ENCODE data around the gene ZBED5.
A peak's percentile ranks its signal among the peaks of the same experiment; 100 is the strongest.
"Not testable (repeated sequence)": the region's sequence is repeated elsewhere in the genome, so short reads cannot be mapped to it uniquely, and the experiment has no call there.

The ZBED5 gene

DNA sequence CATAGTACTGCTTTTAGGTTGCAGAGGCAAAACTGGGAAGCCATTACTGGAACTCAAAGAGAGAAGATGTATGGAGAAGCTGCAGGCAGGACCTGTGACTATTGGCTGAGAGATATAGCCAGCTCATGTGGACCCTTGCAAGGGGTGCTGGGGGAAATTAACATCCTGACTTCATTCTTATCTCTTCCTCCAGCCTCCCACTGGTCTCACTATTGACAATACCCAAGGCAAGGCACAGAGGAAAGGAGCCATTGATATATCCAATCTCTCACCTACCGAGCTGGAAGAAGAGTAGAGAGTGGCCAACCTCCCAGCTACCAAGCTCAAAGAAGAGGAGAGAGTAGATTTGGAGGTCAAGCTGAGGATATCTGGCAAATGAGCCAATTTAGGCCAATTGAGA is 36.8 kb upstream of the ZBED5 start:
- no peaks in the 10 kb centered on the region for H3K27me3 ChIP-seq (ENCODE audit: low read depth, low read length)
- no peaks in the 10 kb centered on the region for H3K36me3 ChIP-seq (ENCODE audit: control insufficient read depth in 1 of 2, insufficient read depth in 2 of 2, low read length in 2 of 2)
- H3K27ac ChIP-seq (ENCODE audit: low read length), result no peak overlapping the region
- H3K9me3 ChIP-seq (ENCODE audit: control insufficient read depth in 1 of 2, low read length in 2 of 2), result no peaks in the 10 kb centered on the region
- no peak overlapping the region for H3K4me3 ChIP-seq (ENCODE audit: low read depth in 1 of 2, low read length in 2 of 2)
- H3K4me1 ChIP-seq (ENCODE audit: control insufficient read depth in 1 of 2, insufficient read depth in 2 of 2, low read length in 2 of 2), result peaks cover 14 to 17% of the 10 kb centered on the region in 2 donors

DNA sequence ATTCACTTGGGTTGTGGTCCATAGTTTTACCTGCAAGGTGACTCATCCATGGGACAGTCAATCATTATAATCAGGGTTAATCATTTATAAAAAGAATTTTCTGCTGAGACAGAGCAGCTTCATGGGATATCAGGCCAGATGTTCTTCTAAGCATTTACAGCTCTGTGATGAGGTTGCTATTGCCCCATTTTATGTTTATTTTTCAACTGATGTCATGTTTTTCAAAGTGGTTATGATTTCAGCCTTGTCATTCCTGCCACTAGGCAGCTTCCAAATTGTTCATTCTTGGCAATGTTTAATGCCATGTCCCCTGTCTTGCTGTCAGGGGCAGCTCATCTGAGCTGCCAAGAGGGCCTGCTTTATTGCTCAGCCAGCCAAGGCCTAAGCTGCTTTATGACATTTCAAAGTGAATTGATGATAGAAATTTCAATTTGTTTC is 35.9 kb upstream of the ZBED5 start:
- no peaks in the 10 kb centered on the region for H3K36me3 ChIP-seq (ENCODE audit: control insufficient read depth in 1 of 2, insufficient read depth in 2 of 2, low read length in 2 of 2)
- H3K4me3 ChIP-seq (ENCODE audit: low read depth in 1 of 2, low read length in 2 of 2), result no peak overlapping the region
- no peaks in the 10 kb centered on the region for H3K9me3 ChIP-seq (ENCODE audit: control insufficient read depth in 1 of 2, low read length in 2 of 2)
- H3K27ac ChIP-seq (ENCODE audit: low read length), result peak overlapping the region; percentile 2
- no peaks in the 10 kb centered on the region for H3K27me3 ChIP-seq (ENCODE audit: low read depth, low read length)
- H3K4me1 ChIP-seq (ENCODE audit: control insufficient read depth in 1 of 2, insufficient read depth in 2 of 2, low read length in 2 of 2), result peaks cover 6 to 9% of the 10 kb centered on the region in 2 donors

DNA sequence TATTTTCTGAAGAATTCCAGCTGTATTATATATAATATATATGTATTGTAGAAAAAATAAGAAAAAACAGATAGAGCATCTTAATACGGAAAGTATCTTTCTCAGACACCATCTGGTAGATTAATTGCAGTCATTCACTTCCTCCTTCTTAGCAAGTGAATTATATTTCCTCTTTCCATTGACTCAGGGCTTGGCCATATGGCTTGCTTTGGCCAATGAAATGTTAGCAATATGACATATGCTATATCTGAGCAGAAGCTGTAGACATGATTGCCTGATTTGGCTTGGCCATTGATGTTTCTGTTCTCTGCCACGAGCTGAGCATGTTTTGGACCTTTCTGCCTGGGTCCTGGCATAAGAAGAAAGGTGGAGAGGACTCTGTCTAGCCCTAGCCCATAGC is 34.4 kb upstream of the ZBED5 start:
- no peaks in the 10 kb centered on the region for H3K27me3 ChIP-seq (ENCODE audit: low read depth, low read length)
- peaks cover 0 to 4% of the 10 kb centered on the region in 2 donors for H3K4me1 ChIP-seq (ENCODE audit: control insufficient read depth in 1 of 2, insufficient read depth in 2 of 2, low read length in 2 of 2)
- no peak overlapping the region for H3K27ac ChIP-seq (ENCODE audit: low read length)

GRCh38 chr11:10891151-10891720 is 33.4 kb upstream of the ZBED5 start:
- Histone ChIP-seq H3K4me1 (ENCODE audit: control insufficient read depth in 1 of 2, insufficient read depth in 2 of 2, low read length in 2 of 2) (peaks cover 0 to 11% of the 10 kb centered on the region in 2 donors), H3K4me3 (ENCODE audit: low read depth in 1 of 2, low read length in 2 of 2) (no peak overlapping the region), H3K9me3 (ENCODE audit: control insufficient read depth in 1 of 2, low read length in 2 of 2) (no peaks in the 10 kb centered on the region), H3K36me3 (ENCODE audit: control insufficient read depth in 1 of 2, insufficient read depth in 2 of 2, low read length in 2 of 2) (no peaks in the 10 kb centered on the region), H3K27me3 (ENCODE audit: low read depth, low read length) (no peaks in the 10 kb centered on the region), H3K27ac (ENCODE audit: low read length) (no peak overlapping the region)

More for the DNA sequence above, 34.4 kb upstream of the ZBED5 start:
- Histone ChIP-seq H3K9me3 (ENCODE audit: control insufficient read depth in 1 of 2, low read length in 2 of 2) (no peaks in the 10 kb centered on the region), H3K36me3 (ENCODE audit: control insufficient read depth in 1 of 2, insufficient read depth in 2 of 2, low read length in 2 of 2) (no peaks in the 10 kb centered on the region), H3K4me3 (ENCODE audit: low read depth in 1 of 2, low read length in 2 of 2) (no peak overlapping the region)

- H3K4me1 ChIP-seq (ENCODE audit: control insufficient read depth in 1 of 2, insufficient read depth in 2 of 2, low read length in 2 of 2), result peaks cover 4 to 18% of the 10 kb centered on the region in 2 donors
- H3K9me3 ChIP-seq (ENCODE audit: control insufficient read depth in 1 of 2, low read length in 2 of 2); H3K4me3 ChIP-seq (ENCODE audit: low read depth in 1 of 2, low read length in 2 of 2); H3K27ac ChIP-seq (ENCODE audit: low read length); H3K27me3 ChIP-seq (ENCODE audit: low read depth, low read length); H3K36me3 ChIP-seq (ENCODE audit: control insufficient read depth in 1 of 2, insufficient read depth in 2 of 2, low read length in 2 of 2): not testable (repeated sequence)
Measured at GRCh38 chr11:10890083-10890482, 32.2 kb upstream of the ZBED5 start.

DNA sequence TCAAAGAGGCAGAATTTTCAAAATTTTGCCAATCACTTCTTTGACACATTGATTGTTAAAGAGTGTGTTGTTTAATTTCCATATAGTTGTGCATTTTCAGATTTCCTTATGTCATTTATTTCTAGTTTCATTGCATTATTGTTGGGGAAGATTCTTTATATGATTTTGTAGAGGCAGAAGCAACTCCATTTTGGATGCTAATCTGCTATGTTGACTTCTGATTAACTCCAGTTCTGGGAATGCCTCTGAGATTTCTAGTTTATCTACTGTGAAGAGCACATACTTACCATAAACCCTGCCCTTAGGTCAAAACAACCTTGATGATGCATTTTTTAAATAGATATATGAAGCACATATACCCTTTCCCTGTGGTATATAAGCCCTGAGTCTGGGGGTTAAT is 29.5 kb upstream of the ZBED5 start:
- Histone ChIP-seq H3K36me3 (ENCODE audit: control insufficient read depth in 1 of 2, insufficient read depth in 2 of 2, low read length in 2 of 2) (no peaks in the 10 kb centered on the region), H3K27ac (ENCODE audit: low read length) (no peak overlapping the region), H3K4me3 (ENCODE audit: low read depth in 1 of 2, low read length in 2 of 2) (no peak overlapping the region), H3K27me3 (ENCODE audit: low read depth, low read length) (no peaks in the 10 kb centered on the region), H3K9me3 (ENCODE audit: control insufficient read depth in 1 of 2, low read length in 2 of 2) (no peaks in the 10 kb centered on the region), H3K4me1 (ENCODE audit: control insufficient read depth in 1 of 2, insufficient read depth in 2 of 2, low read length in 2 of 2) (peaks cover 4 to 18% of the 10 kb centered on the region in 2 donors)

DNA sequence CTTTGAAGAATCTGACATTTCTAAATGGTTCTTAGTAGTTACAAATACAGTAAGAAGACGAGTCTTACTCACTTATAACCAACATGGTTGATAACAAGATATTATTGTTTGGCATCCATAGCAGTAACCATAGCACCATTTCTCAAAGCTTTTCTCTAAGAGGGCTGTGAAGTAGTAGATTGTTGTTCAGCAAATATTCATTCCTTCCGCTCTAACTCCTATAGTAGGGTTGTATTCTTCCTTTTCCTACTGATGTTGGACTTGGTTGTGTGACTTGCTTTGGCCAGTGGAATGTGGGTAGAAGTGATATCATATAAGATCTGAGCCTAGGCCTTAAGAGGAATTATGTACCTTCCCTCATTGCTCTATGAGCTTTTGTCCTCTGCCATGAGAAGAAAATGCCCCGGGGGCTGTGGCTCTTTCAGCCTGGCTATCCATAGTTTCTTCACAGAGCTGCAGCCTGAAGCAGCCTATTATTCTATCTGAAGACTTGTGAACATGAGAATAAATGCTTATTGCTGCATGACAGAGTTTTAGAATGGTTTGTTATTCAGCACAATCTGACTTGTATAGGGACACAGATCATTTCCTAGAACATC is 28.9 kb upstream of the ZBED5 start:
- no peaks in the 10 kb centered on the region for H3K36me3 ChIP-seq (ENCODE audit: control insufficient read depth in 1 of 2, insufficient read depth in 2 of 2, low read length in 2 of 2)
- peaks cover 4 to 18% of the 10 kb centered on the region in 2 donors for H3K4me1 ChIP-seq (ENCODE audit: control insufficient read depth in 1 of 2, insufficient read depth in 2 of 2, low read length in 2 of 2)
- no peaks in the 10 kb centered on the region for H3K9me3 ChIP-seq (ENCODE audit: control insufficient read depth in 1 of 2, low read length in 2 of 2)

DNA sequence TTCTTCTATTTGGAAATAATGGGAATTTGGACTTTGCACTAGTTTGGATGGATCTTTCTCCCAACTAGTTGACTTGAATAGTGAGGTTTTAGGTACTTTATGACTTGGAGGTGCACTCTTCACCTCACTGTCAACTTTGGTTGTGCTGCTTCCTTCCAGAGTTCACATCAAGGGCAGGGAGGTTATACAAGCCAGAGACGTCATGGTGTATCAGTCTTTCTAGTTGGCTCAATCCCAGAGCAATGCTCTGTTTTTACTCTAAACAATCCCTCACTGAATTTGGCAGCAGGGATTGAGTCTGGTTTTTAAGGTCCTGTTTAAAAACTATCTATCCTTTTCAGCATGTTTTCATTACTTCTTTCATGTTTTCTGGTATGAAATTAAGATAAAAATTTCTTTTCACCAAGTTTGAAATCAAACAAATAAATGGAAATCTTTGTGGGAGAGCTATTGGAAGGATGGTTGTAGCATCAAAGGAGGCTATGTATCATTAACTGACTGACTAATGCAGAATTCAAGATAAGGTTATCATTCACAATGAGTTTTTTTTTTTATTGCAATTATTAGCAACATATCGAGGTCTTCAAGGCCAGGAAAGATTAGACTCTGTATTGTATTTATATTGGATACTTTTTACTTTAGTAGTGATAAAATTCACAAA is 28.0 kb upstream of the ZBED5 start:
- H3K36me3 ChIP-seq (ENCODE audit: control insufficient read depth in 1 of 2, insufficient read depth in 2 of 2, low read length in 2 of 2), result no peaks in the 10 kb centered on the region
- H3K27me3 ChIP-seq (ENCODE audit: low read depth, low read length), result no peaks in the 10 kb centered on the region
- peaks cover 4 to 18% of the 10 kb centered on the region in 2 donors for H3K4me1 ChIP-seq (ENCODE audit: control insufficient read depth in 1 of 2, insufficient read depth in 2 of 2, low read length in 2 of 2)
- H3K4me3 ChIP-seq (ENCODE audit: low read depth in 1 of 2, low read length in 2 of 2), result no peak overlapping the region
- H3K27ac ChIP-seq (ENCODE audit: low read length), result no peak overlapping the region
- H3K9me3 ChIP-seq (ENCODE audit: control insufficient read depth in 1 of 2, low read length in 2 of 2), result no peaks in the 10 kb centered on the region

More for the DNA sequence above, 28.9 kb upstream of the ZBED5 start:
- no peaks in the 10 kb centered on the region for H3K27me3 ChIP-seq (ENCODE audit: low read depth, low read length)
- no peak overlapping the region for H3K27ac ChIP-seq (ENCODE audit: low read length)
- no peak overlapping the region for H3K4me3 ChIP-seq (ENCODE audit: low read depth in 1 of 2, low read length in 2 of 2)

- not testable (repeated sequence) for H3K4me3 ChIP-seq (ENCODE audit: low read depth in 1 of 2, low read length in 2 of 2); H3K36me3 ChIP-seq (ENCODE audit: control insufficient read depth in 1 of 2, insufficient read depth in 2 of 2, low read length in 2 of 2); H3K27ac ChIP-seq (ENCODE audit: low read length); H3K9me3 ChIP-seq (ENCODE audit: control insufficient read depth in 1 of 2, low read length in 2 of 2); H3K27me3 ChIP-seq (ENCODE audit: low read depth, low read length)
- H3K4me1 ChIP-seq (ENCODE audit: control insufficient read depth in 1 of 2, insufficient read depth in 2 of 2, low read length in 2 of 2), result peaks cover 4 to 18% of the 10 kb centered on the region in 2 donors
Measured at GRCh38 chr11:10884292-10884691, 26.4 kb upstream of the ZBED5 start.

DNA sequence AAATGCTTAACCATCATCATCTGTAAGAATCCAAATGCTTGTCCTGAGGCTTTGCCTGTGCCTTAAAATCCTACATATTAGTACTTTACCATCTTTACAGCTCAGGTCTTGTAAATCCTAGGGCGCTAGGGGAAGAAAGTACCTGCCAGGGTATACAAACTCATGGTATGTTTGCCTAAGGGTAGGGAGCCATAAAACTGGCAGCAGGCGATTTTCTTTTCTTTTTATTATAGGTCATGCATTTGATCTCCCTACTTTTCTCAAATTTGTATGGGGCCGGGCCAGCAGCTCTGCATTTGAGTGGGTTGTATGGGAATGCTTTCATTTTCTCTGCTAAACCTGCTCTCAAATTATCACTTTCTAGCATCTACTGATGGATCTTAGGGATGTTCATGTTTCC is 24.0 kb upstream of the ZBED5 start:
- peaks cover 4 to 18% of the 10 kb centered on the region in 2 donors for H3K4me1 ChIP-seq (ENCODE audit: control insufficient read depth in 1 of 2, insufficient read depth in 2 of 2, low read length in 2 of 2)
- H3K27ac ChIP-seq (ENCODE audit: low read length), result no peak overlapping the region
- H3K4me3 ChIP-seq (ENCODE audit: low read depth in 1 of 2, low read length in 2 of 2), result no peak overlapping the region
- H3K27me3 ChIP-seq (ENCODE audit: low read depth, low read length), result no peaks in the 10 kb centered on the region
- no peaks in the 10 kb centered on the region for H3K36me3 ChIP-seq (ENCODE audit: control insufficient read depth in 1 of 2, insufficient read depth in 2 of 2, low read length in 2 of 2)
- no peaks in the 10 kb centered on the region for H3K9me3 ChIP-seq (ENCODE audit: control insufficient read depth in 1 of 2, low read length in 2 of 2)

- Histone ChIP-seq H3K9me3 (ENCODE audit: control insufficient read depth in 1 of 2, low read length in 2 of 2) (no peaks in the 10 kb centered on the region), H3K36me3 (ENCODE audit: control insufficient read depth in 1 of 2, insufficient read depth in 2 of 2, low read length in 2 of 2) (no peaks in the 10 kb centered on the region), H3K4me1 (ENCODE audit: control insufficient read depth in 1 of 2, insufficient read depth in 2 of 2, low read length in 2 of 2) (peaks cover 0 to 5% of the 10 kb centered on the region in 2 donors), H3K4me3 (ENCODE audit: low read depth in 1 of 2, low read length in 2 of 2) (no peak overlapping the region), H3K27me3 (ENCODE audit: low read depth, low read length) (no peaks in the 10 kb centered on the region), H3K27ac (ENCODE audit: low read length) (no peak overlapping the region)
Measured at GRCh38 chr11:10878408-10879214, 20.8 kb upstream of the ZBED5 start.

All from muscle layer of duodenum (tissue), 2 donors.